ENCODE results near the gene TCF7L2.

TCF7L2 gene

DNA sequence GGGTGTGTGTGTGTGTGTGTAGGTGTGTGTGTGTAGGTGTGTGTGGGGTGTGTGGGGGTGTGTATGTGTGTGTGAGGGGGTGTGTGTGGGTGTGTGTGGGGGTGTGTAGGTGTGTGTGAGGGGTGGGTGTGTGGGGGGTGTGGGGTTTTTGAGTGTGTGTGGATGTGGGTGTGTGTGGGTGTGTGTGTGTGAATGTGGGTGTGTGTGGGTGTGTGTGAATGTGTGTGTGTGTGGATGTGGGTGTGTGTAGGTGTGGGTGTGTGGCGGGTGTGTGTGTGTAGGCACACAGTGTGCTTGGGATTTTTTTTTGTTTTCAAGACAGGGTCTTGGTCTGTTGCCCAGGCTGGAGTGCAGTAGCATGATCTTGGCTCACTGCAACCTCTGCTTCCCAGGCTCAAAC lies 36.8 kb upstream of the TCF7L2 start:
- no peak overlapping the region for H3K27ac ChIP-seq
- TF ChIP-seq, protein P1, sequence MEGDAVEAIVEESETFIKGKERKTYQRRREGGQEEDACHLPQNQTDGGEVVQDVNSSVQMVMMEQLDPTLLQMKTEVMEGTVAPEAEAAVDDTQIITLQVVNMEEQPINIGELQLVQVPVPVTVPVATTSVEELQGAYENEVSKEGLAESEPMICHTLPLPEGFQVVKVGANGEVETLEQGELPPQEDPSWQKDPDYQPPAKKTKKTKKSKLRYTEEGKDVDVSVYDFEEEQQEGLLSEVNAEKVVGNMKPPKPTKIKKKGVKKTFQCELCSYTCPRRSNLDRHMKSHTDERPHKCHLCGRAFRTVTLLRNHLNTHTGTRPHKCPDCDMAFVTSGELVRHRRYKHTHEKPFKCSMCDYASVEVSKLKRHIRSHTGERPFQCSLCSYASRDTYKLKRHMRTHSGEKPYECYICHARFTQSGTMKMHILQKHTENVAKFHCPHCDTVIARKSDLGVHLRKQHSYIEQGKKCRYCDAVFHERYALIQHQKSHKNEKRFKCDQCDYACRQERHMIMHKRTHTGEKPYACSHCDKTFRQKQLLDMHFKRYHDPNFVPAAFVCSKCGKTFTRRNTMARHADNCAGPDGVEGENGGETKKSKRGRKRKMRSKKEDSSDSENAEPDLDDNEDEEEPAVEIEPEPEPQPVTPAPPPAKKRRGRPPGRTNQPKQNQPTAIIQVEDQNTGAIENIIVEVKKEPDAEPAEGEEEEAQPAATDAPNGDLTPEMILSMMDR (conservative IDR thresholded peaks at IDR 0.05), result no peak

DNA sequence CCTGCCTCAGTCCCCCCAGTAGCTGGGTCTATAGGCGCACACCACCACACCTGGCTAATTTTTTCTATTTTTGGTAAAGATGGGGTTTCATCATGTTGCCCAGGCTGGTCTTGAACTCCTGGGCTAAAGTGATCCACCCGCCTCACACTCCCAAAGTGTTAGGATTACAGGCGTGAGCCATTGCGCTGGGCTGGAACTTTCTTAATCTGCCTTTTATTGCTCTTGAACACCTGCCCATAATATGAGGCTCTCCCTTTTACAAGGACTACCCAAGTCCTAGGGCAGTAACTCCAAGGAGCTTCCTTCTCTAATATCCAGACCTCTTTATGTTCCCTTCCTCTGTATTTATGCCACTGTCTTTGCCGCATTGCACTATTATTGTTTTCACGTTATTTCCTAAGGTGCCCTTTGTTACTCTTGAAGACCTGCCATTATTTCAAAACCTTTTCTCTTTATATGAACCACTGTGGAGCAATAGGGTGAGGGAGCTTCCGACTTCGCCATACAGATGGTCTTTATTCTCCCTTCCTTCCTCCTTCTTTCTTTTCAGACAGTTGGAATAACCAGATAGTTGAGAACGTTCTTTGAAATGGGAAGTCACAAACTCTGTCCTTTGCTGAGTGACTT lies 36.3 kb upstream of the TCF7L2 start:
- H3K27ac ChIP-seq, result no peak overlapping the region
- TF ChIP-seq, protein P1 (conservative IDR thresholded peaks at IDR 0.05), result no peak

DNA sequence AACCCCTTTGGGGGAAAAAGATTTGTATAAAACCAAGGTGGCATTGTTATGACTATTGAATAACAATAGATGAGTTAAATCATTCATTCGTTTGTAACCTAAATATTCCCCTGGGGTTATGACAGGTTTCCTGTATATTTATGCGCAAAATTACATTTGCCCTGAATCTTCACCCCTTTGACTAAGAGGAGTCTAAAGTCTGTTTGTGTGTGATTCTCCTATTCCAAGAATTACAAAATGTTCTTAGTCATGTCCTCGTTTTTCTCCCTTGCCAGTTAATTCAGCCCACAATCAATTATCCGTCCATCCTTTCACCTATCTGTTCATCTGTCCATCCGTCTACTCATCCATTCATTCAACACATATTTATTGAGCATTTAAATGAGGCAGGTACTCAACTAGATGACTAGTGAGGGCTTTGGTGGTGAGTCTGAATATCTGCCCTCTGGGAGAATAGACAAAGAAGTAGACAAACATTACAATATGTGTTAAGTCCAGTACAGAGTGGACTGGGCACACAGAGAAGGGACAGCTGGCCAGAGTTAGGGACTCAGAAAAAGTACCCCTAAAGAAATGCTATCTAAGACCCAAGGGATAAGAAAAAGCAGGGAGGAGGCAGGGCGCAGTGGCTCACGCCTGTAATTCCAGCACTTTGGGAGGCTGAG lies 35.6 kb upstream of the TCF7L2 start:
- TF ChIP-seq, protein P1 (conservative IDR thresholded peaks at IDR 0.05), result no peak

DNA sequence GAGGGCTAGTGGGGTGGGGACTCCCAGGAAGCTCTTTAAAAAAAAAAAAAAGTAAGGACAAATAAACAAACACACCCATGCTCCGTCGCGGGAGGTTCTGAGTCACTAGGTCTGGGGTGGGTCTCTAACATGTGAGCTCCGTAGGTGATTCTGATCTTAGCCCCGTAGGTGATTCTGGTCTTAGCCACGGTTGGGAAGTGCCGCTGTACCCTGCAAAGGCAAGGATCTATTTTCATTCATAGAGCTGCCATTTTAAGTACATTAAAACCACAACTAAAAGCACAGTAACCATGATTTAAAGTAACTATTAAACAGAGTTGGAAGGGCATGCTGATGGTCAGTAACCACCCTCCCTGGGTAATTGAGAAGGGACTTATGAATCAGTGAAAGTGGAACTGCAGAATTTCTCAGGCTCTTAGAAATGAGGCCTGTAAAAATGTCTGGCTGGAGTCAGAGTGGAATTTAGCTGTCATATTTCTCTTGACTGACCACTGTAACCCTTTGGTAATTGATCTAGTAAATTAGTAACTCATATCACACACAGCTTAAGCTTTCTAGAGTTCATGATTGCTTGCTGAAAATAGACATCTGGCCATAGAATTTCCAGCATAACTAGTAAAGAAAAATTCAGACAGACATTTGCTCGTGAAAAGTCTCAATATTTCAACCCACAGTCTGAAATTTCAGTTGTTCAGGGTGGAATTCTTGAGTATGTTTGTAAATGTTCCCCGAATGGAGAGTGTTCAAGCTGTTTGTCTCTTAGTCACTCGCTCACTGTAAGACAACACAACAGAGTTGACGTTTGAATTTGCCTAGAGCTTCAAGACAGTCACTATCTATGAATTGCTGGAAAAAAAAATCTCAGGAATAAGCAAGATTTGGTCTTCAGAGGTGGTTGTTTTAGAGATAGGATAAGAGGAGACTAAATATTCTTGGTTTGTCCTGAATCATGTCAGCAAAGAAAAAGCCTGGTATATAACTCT lies 34.2 kb upstream of the TCF7L2 start:
- H3K27ac ChIP-seq, result no peak overlapping the region

More for the DNA sequence above, 35.6 kb upstream of the TCF7L2 start:
- no peak overlapping the region for H3K27ac ChIP-seq

DNA sequence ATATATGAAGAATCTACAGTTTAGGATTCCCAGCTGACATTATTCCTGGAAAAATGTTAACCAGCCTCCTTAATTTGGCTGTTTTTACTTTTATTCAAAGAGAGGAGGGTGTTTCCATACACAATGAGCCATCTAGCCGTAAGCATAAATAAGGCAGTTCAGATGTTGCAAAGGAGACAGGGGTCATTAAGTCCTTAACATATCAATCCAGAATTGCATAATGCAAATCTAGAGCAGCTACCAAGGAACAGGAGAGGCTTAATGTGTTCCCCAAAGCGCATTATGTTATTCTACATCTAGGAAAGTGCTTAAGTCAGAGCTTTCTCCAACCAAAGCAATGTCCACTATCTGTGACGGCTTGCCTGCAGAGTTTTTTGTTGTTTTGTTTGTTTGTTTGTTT lies 32.4 kb upstream of the TCF7L2 start:
- TF ChIP-seq, protein P1 (conservative IDR thresholded peaks at IDR 0.05), result no peak
- no peak overlapping the region for H3K27ac ChIP-seq

More for the DNA sequence above, 34.2 kb upstream of the TCF7L2 start:
- TF ChIP-seq, protein P1 (conservative IDR thresholded peaks at IDR 0.05), result no peak

DNA sequence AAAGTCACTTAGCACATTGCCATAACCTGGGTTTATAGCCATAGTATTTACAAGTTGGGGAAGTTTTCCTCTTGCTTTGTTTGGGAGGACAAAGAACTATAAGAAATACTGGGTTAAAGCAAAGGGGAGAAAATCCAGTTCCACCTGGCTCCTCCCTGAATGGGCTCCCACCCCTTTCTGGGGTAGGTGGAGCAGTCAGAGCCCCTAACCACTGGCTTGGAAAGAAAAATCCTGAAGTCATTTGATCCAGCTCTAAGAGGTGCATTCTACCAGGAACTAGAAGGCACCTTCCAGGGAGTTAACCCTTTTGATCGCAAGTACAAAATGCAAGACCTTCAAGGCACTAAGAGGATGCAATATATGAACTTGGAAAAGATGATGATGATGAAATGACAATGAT lies 31.3 kb upstream of the TCF7L2 start:
- TF ChIP-seq, protein P1 (conservative IDR thresholded peaks at IDR 0.05), result no peak
- H3K27ac ChIP-seq, result no peak overlapping the region

DNA sequence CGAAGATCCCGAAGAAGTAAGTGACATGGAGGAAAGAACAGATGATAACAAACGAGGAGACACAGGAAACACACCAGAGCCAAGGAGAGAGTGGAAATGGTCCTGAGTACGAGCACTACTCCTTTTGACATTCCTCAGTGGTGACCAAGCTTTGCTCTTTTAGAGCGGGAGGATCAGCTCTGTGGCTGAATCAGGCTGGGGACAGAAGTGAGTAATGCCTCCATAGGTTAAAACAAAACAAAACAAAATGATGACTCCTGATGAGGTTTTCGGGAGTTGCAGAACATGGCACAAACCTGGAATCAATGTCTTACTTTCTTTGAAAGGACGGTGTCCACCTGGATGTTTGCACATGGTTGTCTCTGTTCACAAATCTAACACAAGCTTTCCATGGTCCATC lies 30.3 kb upstream of the TCF7L2 start:
- H3K27ac ChIP-seq, result no peak overlapping the region
- TF ChIP-seq, protein P1 (conservative IDR thresholded peaks at IDR 0.05), result no peak
